Erythroblast (primary cell): Measurements from ENCODE around the gene RPL3.

Experiments
- GATA1 ChIP-seq: IDR thresholded peaks from 2 replicates; pipeline ENCODE4 v1.6.1; 2011; ENCODE audit warnings: low read depth, mild to moderate bottlenecking, control low read depth, low read length, moderate library complexity
- POLR2A ChIP-seq: IDR thresholded peaks from 2 replicates; pipeline ENCODE4 v1.6.1; 2011; ENCODE audit warnings: mild to moderate bottlenecking, low read length

GRCh38 chr22:39350757-39351688 is 31.6 kb upstream of the RPL3 start:
- TF ChIP-seq POLR2A = no peak
- TF ChIP-seq GATA1 = no peak
